ENCODE measurements around the gene ACTL7B. TPM values are rescaled to one million over a fixed set of nuclear protein-coding genes. Genes with fewer than 3 reads are reported as not detected.
A peak's percentile ranks its signal among the peaks of the same experiment; 100 is the strongest.

Gene ACTL7B
- total RNA-seq, 1 donor from 2014 or later: not detected

GRCh38 chr9:108834959-108835665, 20.7 kb downstream of the ACTL7B start:
- peaks cover 37% of the 10 kb centered on the region for H3K4me1 Mint-ChIP-seq
- TF ChIP-seq CTCF (IDR thresholded peaks at IDR 0.05; ENCODE audit: unreplicated experiment): no peak
- no peaks in the 10 kb centered on the region for H3K36me3 Mint-ChIP-seq
- peaks cover 6% of the 10 kb centered on the region for H3K9me3 Mint-ChIP-seq
- no peak for DNase-seq (ENCODE audit: low spot score in 2 of 2, unreplicated experiment in 2 of 2)
- no peak overlapping the region for H3K4me3 Mint-ChIP-seq
- no peaks in the 10 kb centered on the region for H3K27me3 Mint-ChIP-seq (ENCODE audit: low read depth)
- H3K27ac Mint-ChIP-seq: peak overlapping the region; percentile 14

GRCh38 chr9:108832179-108832500, 23.6 kb downstream of the ACTL7B start:
- Mint-ChIP-seq H3K4me3 (no peak overlapping the region), H3K36me3 (no peaks in the 10 kb centered on the region), H3K9me3 (no peaks in the 10 kb centered on the region), H3K4me1 (peaks cover 41% of the 10 kb centered on the region), H3K27ac (peak overlapping the region; percentile 66), H3K27me3 (ENCODE audit: low read depth) (no peaks in the 10 kb centered on the region)
- TF ChIP-seq CTCF (IDR thresholded peaks at IDR 0.05; ENCODE audit: unreplicated experiment): no peak
- no peak for DNase-seq (ENCODE audit: low spot score in 2 of 2, unreplicated experiment in 2 of 2)

GRCh38 chr9:108831496-108832178, 24.1 kb downstream of the ACTL7B start:
- no peaks in the 10 kb centered on the region for H3K36me3 Mint-ChIP-seq
- peaks cover 42% of the 10 kb centered on the region for H3K4me1 Mint-ChIP-seq
- TF ChIP-seq CTCF (IDR thresholded peaks at IDR 0.05; ENCODE audit: unreplicated experiment): no peak
- no peaks in the 10 kb centered on the region for H3K9me3 Mint-ChIP-seq
- no peaks in the 10 kb centered on the region for H3K27me3 Mint-ChIP-seq (ENCODE audit: low read depth)
- DNase-seq (ENCODE audit: low spot score in 2 of 2, unreplicated experiment in 2 of 2): no peak
- H3K4me3 Mint-ChIP-seq: no peak overlapping the region
- peak overlapping the region; percentile 66 for H3K27ac Mint-ChIP-seq

- Mint-ChIP-seq H3K27me3 (ENCODE audit: low read depth) (no peaks in the 10 kb centered on the region), H3K36me3 (peaks cover 3% of the 10 kb centered on the region), H3K9me3 (peaks cover 10% of the 10 kb centered on the region), H3K27ac (no peak overlapping the region), H3K4me3 (no peak overlapping the region), H3K4me1 (peaks cover 42% of the 10 kb centered on the region)
- no peak for DNase-seq (ENCODE audit: low spot score in 2 of 2, unreplicated experiment in 2 of 2)
- TF ChIP-seq CTCF (IDR thresholded peaks at IDR 0.05; ENCODE audit: unreplicated experiment): no peak
Observed at GRCh38 chr9:108830272-108830671, 25.5 kb downstream of the ACTL7B start.

- TF ChIP-seq CTCF (IDR thresholded peaks at IDR 0.05; ENCODE audit: unreplicated experiment): no peak
- Mint-ChIP-seq H3K27me3 (ENCODE audit: low read depth) (no peaks in the 10 kb centered on the region), H3K4me3 (no peak overlapping the region), H3K9me3 (peaks cover 54% of the 10 kb centered on the region), H3K36me3 (peaks cover 19% of the 10 kb centered on the region), H3K27ac (no peak overlapping the region), H3K4me1 (peaks cover 10% of the 10 kb centered on the region)
- DNase-seq (ENCODE audit: low spot score in 2 of 2, unreplicated experiment in 2 of 2): no peak
Observed at GRCh38 chr9:108823829-108824228, 32.0 kb downstream of the ACTL7B start.

Measured in mesothelial cell of epicardium (in vitro differentiated cells).